Stimulated activated CD8-positive, alpha-beta memory T cell treated with anti-CD3 and anti-CD28 coated beads, Interleukin-2, amount 100 ng/mL, for 48 hours (primary cell): ENCODE results near the gene GMNN.
"Not testable (repeated sequence)": the region's sequence is repeated elsewhere in the genome, so short reads cannot be mapped to it uniquely, and the experiment has no call there.

Source experiments
- DNase-seq, 2 donors: peaks; one replicate each; pipeline ENCODE4 v3.0.0-alpha.2; 2020; ENCODE audit warnings: low read depth in 2 of 2

The GMNN gene

DNA sequence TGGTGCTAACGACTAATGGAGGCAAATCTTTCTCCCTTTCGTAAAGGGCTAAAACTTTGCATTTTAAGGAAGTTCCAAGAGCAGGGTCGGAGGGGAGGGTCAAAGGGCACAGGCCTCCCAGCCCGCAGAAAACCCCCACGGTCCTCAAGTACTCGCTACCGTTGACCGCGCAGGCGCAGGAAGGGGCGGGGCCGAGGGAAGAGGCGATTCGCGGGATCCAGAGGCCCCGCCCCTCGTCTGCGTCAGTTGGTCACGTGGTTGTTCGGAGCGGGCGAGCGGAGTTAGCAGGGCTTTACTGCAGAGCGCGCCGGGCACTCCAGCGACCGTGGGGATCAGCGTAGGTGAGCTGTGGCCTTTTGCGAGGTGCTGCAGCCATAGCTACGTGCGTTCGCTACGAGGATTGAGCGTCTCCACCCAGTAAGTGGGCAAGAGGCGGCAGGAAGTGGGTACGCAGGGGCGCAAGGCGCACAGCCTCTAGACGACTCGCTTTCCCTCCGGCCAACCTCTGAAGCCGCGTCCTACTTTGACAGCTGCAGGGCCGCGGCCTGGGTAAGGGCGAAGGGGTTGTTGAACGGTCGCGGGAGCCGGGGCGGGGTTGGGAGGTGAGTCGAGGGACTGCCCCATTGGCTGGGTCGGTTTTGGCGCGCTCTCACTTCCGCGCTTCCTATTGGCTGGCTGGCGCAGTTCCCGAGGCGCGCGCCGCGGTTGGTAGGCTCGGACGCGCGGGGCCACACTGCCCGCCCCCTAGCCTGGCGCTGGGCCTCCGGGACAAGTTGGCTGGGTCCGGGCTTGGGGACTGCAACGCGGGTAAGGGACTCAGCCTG, at the start of gene GMNN:
Gene GMNN, plus strand, starts transcription at position 242 of the 824 bp plus-strand sequence. CDS start 2,310 bp downstream, outside the sequence.
- peak; percentile 99 for DNase-seq

GRCh38 chr6:24730653-24731052, 44.1 kb upstream of the GMNN start:
- DNase-seq = not testable (repeated sequence)

DNA sequence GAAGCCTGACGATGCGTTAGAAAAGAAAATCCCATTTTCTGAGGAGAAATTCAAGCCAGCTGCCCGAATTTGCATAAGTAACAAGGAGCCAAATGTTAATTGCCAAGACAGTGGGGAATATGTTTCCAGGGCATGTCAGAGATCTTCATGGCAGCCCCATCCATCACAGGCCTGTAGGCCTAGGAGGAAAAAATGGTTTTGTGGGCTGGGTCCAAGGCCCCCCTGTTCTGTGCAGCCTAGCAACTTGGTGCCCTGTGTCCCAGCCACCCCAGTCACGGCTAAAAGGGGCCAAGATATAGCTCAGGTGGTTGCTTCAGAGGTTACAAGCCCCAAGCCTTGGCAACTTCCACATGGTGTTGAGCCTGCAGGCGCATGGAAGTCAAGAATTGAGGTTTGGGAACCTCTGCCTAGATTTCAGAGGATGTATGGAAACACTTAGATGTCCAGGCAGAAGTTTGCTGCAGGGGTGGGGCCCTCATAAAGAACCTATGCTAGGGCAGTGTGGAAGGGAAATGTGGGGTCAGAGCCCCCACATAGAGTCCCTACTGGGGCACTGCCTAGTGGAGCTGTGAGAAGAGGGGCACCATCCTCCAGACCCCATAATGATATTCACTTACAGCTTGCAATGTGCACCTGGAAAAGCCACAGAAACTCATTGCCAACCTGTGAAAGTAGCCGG, 43.1 kb upstream of the GMNN start:
- not testable (repeated sequence) for DNase-seq

DNA sequence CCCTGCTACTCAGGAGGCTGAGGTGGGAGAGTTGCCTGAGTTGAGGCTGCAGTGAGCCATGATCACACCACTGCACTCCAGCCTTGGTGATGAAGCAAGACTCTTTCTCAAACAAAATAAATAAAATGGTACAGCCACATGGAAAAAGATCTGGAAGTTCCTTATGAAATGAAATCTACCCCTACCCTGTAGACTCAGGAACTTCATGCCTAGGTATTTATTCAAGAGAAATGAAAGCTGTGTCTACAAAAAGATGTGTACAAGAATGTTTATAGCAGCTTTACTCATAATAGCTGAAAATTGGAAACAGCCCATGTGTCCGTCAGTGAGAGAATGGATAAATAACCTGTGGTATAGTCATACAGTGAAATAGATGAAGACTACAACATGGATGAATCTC, 40.6 kb upstream of the GMNN start:
- DNase-seq = no peak

DNA sequence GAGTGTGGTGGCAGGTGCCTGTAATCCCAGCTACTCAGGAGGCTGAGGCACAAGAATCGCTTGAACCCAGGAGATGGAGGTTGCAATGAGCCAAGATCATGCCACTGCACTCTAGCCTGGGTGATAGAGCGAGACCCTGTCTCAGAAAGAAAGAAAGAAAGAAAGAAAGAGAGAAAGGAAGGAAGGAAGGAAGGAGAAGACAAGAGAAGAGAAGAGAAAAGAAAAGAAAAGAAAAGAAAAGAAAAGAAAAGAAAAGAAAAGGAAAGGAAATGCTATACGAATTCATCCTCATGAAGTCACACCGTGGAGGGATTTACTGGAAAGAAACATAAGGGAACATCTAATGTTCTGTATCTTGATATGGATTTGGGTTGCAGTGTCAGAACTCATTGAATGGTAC, 40.0 kb upstream of the GMNN start:
- DNase-seq = not testable (repeated sequence)

DNA sequence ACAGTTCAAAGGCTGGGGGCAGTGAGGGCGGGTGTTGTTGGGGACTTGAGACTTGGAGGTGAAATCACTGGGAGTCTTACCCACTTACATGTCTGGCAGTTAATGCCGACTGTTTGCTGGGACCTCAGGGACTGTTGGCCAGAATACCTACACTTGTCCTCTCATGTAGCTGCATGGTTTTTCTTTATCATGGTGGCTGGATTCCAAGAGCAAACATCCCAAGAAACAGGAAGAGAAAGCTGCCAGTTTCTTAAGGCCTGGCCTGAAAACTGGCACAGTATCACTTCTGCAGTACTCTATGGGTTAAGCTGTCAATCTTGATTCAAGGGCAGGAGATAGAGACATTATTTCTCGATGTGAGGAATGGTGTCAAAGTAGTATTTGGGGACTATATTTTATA, 36.0 kb upstream of the GMNN start:
- no peak for DNase-seq

DNA sequence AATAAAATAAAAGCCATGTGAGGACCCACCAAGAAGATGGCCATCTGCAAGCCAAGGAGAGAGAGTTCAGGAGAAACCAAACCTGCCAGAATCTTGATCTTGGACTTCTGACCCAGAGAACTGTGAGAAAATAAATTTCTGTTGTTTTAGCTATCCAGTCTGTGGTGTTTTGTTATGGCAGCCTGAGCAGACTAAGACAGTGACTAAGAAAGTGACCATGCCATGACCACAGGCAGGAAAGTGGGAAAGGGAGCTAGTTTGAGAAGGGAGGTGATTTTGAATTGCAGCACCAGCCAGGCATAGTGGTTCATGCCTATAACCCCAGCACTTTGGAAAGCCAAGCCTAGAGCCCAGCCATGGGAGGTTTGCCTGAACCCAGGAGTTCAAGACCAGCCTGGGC, 33.9 kb upstream of the GMNN start:
- DNase-seq = no peak

GRCh38 chr6:24742216-24742738, 32.5 kb upstream of the GMNN start:
- DNase-seq = no peak

DNA sequence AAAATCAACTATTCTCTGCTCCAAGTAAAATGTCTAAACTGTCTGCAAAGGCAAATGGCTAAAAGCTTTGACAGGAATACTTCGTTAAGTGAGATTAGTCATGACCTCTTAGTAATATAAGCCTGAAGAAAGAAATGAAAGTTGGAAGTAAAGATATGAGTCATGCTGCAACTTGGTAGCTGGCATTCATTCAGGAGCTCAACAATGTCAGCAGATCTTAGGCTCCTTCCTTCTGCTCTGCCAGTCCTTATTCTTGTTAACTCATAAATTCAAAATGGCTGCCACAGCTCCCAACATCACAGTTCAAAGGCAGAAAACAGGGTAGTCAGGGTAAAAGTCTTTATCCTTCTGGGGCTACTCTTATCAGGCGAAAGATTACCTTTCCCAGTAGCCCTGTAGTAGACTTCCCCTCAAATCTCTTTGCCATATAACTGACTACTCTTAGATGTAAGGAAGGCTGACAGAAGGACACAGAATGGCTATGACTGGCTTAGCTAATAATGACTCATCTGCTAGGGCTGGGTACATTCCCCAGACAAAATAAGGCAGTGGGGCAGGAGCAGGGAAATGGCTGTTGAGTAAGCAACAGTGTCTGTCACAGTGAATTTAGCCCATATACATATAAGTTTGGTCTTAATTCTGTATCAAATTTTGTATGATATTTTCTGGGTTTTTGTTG, 31.3 kb upstream of the GMNN start:
- DNase-seq = no peak

DNA sequence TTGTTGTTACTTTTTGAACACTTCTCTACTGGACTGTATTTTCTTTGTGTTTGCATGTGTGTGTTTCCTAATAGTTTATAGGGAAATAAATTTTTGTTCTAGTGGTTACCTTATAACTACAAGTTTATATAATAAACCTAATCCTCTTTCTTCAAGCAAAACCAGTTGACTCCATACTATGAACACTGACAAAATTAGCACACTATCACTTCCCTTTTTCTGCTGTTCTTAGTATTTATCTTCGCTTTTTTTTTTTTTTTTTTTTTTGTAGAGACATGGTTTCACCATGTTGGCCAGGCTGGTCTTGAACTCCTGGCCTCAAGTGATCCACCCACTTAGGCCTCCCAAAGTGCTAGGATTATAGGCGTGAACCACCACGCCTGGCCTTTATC, 30.8 kb upstream of the GMNN start:
- DNase-seq = no peak

GRCh38 chr6:24744911-24745310, 29.8 kb upstream of the GMNN start:
- no peak for DNase-seq

DNA sequence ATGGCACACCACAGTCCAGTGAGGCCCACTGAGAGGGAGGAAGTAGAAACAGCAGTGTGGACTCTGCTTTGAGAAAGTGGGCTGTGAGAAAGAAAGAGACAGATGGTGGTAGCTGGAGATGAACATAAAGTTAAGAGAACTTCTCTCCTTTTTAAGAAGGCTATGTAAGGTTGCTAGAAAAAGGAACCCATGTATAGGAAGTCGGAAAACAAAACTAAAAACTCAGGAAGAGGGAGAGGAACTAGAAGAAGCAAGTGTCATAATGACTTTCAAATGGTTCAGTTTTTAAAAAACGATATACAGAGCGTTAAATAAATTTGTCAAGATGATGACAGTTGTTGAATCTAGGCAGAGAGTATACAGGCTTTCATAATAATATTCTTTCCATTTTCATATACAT, 25.4 kb upstream of the GMNN start:
- DNase-seq = no peak

DNA sequence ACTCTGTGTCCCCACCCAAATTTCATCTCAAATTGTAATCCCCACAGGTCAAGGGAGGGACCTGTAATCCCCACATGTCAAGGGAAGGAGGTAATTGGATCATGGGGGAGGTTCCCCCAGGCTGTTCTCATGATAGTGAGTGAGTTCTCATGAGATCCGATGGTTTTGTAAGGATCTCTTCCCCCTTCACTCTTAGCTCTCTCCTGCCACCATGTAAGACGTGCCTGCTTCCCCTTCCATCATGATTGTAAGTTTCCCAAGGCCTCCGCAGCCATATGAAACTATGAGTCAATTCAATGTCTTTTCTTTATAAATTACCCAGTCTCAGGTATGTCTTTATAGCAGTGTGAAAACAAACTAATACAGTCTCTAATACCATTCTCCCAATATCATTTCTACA, 23.9 kb upstream of the GMNN start:
- not testable (repeated sequence) for DNase-seq

GRCh38 chr6:24752503-24752902, 22.2 kb upstream of the GMNN start:
- no peak for DNase-seq

GRCh38 chr6:24752917-24753492, 21.7 kb upstream of the GMNN start:
- DNase-seq = no peak

- DNase-seq = no peak
These were observed 21.2 kb upstream of the GMNN start for GRCh38 chr6:24753545-24753944.

- not testable (repeated sequence) for DNase-seq
These were observed 20.4 kb upstream of the GMNN start for GRCh38 chr6:24754378-24754777.

DNA sequence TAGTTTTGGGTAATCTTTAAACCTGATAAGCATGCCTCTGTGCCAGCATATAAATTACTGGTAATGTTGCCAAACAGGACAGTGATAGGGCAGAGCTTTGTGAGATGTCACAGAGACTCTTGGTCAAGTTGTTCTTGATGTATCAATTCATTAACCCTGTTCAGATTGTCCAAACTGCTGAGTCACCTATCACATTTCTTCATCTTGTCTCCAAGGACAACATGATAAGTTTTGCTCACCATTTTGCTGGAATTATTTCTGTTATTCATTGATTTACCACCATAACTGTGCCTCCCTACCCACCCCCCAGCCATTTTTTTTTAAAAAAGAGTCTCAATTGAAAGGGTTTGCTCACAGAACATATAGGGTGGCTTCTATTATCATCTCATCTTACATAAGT, 19.5 kb upstream of the GMNN start:
- no peak for DNase-seq

DNA sequence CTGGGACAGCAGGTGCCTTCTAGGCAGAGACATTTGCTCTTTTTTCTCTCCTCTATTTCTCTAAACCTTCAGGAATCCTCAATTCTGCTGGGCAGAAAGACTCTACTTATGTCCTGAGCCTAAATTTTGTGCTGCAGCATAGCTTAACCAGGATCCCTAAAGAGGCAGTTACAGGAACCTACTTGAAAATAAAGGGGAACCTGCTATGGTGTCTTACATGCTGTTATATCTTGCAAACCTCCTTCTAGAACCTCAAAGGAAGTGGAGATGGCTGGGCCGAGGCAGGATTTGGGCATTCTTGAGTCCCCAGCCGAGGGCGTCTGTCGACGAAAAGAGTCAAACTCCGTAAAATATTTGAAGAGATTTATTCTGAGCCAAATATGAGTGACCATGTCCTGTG, 17.1 kb upstream of the GMNN start:
- no peak for DNase-seq

DNA sequence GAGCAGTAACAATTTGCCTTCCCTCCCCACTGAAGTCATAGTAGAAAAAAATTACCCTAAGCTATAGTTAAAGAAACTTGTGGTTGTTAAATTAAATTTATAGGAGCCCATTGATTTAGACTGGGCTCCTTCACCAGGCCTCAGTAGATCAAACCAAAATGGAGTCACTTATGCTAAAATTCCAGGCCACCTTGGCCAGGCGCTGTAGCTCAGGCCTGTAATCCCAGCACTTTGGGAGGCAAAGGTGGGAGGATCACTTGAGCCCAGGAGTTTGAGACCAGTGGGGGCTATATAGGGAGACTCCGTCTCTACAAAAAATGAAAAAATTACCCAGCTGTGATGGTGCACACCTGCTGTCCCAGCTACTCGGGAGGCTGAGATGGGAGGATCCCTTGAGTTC, 15.0 kb upstream of the GMNN start:
- DNase-seq = no peak

- no peak for DNase-seq
These were observed 14.5 kb upstream of the GMNN start for GRCh38 chr6:24760210-24760609.

DNA sequence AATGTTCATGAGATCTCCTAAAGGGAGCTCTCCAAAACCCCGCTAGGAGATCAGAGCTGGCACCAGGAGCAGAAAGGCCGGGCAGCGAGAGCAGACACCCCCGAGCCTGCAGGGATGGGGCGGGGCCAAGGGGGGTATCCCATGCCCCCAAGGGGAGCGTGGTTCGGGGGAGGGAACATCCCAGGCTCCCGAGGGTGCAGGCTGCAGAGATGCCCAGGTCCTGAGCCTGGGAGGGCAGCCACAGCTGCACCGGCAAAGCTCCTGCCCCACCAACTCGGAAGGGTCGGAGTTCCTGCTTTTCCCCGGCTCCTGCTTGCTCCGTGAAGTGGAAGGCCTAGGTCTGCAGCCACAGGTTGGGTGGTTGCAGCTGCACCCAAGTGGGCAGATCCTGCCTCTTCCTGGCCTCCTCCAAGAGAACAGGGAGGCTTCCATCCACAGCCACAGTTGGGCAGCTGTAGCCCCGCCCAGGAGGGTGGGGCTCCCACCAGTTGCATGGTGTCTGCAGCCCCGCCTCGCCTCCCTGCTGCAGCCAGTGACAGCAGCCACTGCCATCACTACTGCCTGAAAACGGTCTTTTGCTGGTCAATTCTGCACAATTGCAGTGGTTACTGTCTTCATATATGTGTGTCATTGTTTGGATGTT, 13.4 kb upstream of the GMNN start:
- no peak for DNase-seq
